NCI-H2107 (cell line): Measurements from ENCODE around the gene RPL13A.
"Not testable (repeated sequence)": the region's sequence is repeated elsewhere in the genome, so short reads cannot be mapped to it uniquely, and the experiment has no call there.

Source experiments
- DNase-seq: peaks from one replicate; lab custom pipeline; 2025; lab: John Stamatoyannopoulos, UW

Gene RPL13A

DNA sequence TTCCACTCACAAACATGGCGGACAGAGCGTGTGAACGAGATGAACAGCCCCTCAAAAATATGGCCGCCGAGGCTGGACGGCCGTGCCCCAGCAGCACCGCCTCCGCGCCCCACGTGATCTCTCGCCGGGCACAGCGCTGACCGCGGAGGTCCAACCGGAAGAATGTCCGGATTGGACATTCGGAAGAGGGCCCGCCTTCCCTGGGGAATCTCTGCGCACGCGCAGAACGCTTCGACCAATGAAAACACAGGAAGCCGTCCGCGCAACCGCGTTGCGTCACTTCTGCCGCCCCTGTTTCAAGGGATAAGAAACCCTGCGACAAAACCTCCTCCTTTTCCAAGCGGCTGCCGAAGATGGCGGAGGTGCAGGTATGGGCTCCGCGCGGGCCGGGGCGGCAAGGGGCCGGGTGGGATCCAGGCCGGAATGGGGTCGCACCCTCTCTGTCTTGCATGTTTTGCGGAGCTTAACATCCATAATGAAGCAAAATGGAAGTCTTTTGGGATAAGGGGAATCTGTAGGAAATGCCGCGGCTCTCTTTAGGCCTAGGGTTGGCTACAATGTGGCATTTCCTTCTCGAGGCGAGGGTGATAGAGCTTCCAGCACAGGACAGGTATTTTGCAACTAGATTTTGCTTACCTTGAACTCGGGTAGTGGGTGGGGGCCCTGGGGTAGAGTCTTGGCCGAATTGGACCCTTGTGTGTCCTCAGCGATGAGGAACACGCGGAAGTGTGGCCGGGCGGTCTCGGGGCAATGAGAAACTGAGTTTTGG, at the start of gene RPL13A:
Gene RPL13A (plus strand): TSS at position 332 of the 769 bp plus-strand sequence. CDS start 22 bp downstream, at position 354.
- DNase-seq = peak; percentile 98

DNA sequence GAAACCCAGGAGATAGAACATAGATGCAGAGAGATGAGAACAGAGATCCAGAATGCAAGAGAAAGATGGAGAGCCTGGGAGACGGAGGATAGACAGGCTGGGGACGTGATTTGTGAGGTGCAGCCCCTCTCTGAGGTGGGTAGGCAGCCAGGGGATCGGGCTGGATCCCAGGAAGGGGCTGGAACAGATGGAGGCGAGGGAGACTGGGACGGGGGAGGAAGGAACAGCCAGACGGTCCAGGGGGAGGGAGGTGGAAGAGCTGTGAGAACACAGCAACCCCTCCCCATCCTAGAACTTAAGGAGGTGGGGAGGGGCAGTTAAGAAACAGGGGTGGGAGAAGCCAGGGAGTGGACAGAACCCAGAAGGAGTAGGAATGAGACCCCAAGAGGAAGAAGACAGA, 49.1 kb upstream of the RPL13A start:
- no peak for DNase-seq

DNA sequence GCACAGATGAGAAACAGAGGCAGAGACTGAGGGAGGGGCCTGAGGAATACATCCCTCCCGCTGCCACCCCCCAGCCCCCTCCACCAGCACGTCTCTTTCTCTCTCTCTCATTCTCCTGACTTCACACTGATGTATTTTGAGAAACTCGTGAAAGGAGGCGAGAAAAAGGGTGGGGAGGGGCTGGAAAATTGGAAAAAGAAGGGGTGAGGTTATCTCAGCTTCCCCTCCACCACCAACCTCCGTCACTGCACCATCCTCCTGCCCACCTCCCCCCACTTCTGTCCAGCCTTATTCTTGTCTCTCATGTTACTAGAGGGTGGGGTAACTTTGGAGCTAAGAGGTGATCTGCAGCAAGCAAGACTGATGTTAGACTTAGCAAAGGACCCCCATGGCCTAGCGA, 47.6 kb upstream of the RPL13A start:
- no peak for DNase-seq

DNA sequence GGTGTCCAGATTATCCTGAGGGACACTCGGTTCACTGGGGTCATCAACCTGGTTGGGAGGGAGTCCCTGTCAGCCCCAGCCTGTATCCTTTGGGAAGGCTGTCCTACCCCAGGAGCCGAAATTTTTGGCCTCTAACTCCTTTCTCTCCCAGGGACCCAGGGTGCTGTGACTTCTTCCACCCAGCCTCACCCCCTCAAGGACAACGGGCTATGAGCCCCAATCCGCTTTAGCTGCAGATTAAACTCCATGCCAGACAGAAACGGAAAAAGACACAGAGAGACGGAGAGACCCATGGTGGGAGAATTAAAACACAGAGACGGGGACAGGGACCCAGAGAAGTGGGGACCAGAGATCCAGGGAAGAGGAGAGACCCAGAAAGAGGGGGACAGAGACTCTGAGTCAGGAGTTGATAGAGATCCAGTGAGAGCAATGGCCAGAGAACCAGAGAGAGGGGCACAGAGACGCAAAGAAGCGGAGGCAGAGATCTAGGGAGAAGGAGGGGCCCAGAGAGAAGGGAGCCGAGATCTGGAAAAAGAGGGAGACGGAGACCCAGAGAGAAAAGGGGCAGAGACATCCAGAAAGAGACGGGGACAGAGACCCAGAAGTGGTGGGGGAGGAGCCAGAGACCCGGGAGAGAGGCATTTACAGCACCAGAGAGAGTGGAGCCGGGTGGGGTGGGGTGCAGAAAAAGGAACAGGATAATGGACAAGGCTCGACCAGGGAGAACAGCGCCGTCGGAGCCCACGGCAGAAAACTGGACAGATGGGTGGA, 46.8 kb upstream of the RPL13A start:
- DNase-seq = no peak

DNA sequence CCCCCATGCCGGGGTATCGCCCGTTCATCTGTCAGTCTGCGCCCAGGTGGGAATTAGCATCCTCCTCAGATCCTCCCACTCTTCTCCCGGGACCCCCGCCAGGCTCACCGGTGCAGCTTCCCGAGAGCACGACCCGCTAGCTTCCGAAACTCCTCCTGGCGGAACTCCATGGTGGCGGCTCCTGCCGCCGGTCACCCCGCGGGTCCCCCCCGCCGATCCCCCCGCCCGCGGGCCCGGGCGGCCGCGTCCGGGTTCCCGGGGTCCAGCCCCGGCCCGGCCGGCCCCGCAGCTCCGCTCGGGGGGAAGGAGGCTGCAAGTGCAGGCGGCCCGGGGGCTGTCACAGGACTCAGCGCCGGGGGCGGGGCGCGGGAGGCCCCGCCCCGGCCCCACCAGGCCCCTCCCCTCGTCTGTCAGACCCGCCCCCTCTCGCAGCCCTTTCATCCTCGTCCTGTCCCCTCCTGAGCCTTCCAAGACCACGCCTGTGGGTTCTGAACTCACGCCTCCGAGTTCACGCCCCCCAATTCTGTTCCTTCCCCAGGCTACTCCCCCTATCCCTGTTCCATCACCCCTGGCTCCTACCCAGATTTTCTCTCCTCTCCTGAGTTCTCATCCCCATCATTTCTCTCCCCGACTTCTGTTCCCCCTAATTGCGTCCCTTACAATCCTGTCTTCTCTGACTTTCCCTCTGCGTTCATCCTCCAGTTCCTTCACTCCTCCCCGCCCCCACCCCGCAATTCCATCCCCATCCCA, 46.0 kb upstream of the RPL13A start, which contains the start of gene SLC17A7:
Gene SLC17A7 (minus strand): TSS at position 318 of the 750 bp plus-strand sequence. CDS start 148 bp downstream, at position 170.
- no peak for DNase-seq

DNA sequence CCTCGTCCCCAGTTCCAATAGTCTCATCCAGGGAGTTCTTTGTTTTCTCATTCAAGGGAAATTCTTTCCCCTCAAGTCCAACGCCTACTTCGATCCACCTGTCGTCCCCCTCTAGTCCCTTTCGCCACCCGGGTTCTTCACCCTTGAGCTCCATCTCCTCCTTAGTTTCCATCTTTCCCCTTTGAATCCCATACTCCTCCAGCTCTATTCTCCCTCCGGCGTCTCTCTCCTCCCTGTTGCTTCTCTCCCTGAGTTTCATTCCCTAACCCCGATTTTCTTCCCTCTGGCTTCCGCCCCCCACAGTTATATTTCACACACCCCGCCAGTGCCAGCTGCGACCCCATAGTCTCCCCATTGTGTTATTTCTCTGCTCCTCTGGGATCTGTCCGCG, 45.5 kb upstream of the RPL13A start:
- DNase-seq = no peak

DNA sequence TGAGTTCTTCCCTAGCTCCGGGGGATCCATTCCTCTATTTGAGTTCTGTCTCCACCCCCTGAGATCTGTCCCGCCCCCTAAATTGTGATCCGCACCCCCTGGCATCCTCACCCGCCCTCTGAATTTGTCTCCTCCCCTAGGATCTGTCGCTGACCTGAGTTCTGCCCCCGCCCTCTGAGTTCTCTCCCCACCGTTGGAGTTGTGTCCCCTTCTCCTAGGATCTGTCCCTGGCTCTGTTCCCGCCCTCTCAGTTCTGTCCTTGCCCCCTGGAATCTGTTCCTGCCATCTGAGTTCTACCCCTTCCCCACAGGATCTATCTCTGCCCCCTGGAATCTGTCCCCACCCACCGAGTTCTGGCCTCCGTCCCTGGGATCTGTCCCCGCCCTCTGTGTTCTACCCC, 45.1 kb upstream of the RPL13A start:
- no peak for DNase-seq

DNA sequence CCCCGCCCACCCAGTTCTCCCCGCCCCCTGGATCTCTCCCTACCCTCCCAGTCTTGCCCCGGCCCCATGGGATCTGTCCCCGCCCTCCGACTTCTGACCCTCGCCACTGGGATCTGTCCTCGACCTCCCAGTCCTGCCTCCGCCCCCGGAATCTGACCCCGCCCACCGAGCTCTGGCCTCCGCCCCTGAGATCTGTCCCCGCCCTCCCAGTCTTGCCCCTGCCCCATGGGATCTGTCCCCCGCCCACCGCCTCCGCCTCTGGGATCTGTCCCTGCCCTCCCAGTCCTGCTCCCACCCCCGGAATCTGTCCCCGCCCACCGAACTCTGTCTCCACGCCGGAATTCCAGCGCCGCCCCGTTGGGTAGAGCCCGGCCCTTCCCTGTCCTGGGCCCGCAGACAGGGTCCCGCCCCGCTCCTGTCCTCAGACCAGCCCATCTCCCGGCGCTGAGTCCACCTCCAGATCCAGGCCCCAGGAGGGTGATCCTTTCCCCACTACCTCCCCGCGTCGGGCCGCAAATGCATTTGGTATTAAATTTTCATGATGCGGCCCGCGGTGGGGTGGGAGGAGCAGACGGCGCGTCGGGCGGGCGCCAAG, 44.5 kb upstream of the RPL13A start:
- no peak for DNase-seq

DNA sequence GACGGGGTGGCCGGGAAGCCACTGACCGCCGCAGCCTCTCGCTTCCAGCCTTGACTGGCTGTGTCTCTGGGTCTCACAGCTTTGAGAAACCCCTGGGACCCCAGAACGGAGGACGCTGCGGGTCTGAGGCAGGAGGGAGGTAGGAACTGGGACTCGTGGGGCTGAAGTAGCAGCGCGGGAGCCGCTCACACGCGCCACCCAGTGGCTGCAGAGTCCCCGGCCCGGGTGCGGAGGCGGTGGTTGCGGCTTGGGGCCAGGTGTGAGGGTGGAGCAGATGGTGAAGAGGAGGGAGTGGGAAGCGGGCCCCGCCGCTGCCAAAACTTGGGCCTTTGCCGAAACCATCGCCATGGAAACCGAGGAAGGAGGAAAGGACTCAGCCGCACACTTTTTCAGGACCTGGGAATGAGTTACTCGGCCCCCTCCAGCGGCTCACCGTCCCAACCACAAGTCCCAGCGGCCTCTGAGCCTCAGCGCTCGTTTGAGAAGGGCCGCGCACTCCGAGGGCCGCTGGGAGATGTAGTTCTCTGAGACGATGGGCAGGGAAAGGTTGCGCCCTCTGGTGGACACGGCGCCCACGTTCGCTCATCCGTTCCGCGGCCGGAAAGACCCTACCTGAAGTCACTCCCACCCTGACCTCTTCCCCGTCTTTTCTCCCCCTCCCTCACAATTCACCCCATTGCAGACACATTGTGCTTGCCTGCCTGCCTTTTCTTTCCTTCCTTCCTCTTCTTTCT, 43.9 kb upstream of the RPL13A start:
- peak; percentile 90 for DNase-seq

DNA sequence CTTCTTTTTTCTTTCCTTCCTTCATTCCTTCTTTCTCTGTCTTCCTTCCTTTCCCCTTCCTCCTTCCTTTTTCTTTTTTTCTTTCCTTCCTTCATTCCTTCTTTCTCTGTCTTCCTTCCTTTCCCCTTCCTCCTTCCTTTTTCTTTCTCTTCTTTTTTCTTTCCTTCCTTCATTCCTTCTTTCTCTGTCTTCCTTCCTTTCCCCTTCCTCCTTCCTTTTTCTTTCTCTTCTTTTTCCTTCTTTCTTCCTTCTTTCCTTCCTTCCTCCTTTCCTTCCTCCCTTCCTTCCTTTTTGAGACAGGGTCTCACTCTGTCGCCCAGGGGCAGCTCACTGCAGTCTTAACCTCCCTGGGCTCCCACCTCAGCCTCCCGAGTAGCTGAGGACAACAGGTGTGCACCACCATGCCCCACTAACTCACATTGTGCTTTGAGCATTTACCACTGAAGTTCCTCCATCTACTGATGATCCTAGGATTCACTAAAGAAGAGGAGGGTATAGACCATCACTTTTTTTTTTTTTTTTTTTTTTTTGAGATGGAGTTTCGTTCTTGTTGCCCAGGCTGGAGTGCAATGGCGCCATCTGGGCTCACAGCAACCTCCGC, 43.2 kb upstream of the RPL13A start:
- DNase-seq = not testable (repeated sequence)

DNA sequence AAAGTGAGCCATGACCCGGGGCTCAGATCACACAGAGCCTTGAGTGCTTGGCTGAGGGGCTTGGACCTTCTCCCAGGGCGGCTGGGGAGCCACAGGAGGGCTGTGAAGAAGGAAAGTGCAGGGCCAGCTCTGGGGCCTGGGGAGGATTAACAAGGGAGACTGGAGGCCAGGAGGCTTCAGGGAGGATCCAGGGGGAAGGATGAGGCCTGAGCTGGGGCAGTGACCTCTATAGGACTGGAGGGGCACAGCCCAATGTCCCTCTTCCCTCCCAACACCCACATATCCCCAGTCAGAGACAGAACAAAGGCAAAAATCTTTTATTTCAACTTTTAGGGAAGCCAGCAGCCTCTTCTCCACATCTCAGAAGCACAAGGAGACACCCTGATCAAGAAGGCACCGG, 41.4 kb upstream of the RPL13A start:
- DNase-seq = no peak

DNA sequence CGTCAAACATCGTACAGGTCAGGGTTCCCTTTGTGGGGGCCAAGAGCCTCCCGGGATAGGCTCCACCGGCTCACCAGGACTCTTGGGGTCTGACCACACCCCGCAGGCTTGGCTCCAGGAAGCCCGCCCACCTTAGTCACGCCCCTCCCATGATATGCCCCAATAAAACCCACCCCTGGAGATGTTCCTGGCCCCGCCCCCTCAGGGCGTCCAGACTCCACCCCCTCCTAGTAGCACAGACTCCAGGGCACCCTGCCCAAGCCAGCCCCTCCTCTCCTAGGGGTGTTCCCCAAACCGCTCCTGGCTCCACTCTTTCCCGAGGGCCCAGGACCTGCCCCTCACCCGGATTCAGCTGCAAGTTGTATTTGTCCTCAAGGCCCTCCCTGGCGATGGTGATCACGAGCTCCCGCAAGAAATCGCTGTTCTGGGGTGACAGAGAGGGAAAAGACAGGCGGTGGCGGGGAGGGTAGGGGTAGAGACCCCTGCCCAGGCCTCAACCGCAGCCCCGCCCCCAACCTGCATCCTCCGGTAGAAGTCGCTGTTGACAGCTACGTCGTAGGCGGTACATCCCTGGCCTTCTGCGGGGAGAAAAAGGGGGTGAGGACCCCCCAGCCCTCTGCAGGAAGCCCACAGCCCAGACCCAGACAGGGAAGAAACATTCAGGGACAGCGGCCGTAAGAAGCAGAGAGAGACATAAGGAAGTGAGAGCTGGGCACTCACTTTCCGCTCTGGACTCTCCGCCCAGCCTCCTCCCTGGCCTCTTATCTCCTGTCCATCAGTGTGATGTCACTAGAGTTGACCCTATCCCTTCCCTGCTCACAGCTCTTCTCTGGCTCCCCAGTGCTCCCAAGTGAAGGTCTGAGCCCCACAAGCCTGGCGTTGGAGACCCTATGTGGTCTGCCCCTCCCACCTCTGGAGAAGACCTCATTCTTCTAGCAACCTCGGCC, 39.6 kb upstream of the RPL13A start:
- no peak for DNase-seq

DNA sequence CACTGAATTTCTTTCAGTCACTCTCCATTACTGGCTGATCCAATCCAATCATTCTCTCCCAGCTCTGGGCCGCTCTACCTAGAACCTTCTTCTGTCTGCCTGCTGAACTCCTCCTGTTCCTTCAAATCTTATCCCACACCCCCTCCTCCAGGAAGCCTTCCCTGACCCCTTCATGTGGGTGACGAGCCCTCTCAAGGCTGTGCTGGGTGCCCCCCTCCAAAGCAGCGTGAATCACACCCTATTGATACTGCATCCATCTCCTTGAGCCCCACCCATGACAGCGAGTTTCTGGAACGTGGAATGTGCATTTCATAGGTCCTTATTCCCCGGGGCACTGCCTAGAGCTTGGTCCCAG, 39.0 kb upstream of the RPL13A start:
- DNase-seq = no peak

DNA sequence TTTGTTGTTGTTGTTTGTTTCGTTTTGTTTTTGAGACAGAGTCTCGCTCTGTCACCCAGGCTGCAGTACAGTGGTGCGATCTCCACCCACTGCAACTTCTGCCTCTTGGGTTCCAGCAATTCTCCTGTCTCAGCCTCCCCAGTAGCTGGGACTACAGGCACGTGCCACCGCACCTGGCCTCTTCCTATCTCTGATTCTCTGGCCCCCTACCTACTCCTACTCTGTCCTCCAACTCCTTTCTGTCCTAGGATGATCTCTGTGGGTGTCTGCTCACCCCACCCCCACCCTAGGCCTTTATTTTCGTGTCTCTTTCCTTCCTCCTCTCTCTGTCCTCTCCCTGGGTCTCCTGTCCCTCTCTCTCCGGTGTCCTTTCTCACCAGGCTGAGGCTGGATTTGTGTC, 37.0 kb upstream of the RPL13A start:
- DNase-seq = no peak

DNA sequence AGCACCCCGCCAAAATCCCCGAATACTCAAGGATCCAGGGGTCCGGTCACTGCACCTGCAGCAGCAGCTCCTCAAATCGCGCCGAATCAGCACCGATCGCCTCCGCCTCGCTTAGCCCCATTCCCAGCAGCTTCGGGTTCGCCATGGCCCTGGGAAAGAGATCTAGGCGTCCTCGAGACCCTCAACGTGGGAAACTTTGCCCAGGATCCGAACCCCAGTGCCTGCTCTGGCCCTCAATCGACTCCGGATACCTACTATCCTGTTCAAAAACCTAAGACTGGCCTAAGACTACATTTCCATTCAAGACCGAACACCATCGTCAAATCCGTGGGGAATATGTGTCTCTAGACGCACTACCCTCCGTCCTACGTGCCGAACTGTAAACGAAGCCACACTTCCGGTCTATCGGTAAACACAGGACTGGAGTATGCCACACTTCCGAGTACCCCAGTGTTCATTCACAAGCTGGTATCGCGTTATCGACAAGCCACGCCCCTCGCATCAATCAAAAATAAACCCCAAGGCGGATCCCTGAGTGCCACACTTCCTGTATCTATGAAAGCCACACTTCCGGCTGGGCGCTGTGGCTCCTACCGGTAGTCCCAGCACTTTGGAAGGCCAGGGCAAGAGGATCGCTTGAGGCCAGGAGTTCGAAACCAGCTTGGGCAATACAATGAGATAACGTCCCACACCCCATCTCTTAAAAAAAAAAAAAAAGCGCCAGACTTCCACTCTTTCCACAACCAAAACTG, 35.8 kb upstream of the RPL13A start, which contains the start of gene PIH1D1:
Gene PIH1D1 (minus strand): TSS at position 385 of the 752 bp plus-strand sequence. CDS start 240 bp downstream, at position 145.
- peak; percentile 93 for DNase-seq

DNA sequence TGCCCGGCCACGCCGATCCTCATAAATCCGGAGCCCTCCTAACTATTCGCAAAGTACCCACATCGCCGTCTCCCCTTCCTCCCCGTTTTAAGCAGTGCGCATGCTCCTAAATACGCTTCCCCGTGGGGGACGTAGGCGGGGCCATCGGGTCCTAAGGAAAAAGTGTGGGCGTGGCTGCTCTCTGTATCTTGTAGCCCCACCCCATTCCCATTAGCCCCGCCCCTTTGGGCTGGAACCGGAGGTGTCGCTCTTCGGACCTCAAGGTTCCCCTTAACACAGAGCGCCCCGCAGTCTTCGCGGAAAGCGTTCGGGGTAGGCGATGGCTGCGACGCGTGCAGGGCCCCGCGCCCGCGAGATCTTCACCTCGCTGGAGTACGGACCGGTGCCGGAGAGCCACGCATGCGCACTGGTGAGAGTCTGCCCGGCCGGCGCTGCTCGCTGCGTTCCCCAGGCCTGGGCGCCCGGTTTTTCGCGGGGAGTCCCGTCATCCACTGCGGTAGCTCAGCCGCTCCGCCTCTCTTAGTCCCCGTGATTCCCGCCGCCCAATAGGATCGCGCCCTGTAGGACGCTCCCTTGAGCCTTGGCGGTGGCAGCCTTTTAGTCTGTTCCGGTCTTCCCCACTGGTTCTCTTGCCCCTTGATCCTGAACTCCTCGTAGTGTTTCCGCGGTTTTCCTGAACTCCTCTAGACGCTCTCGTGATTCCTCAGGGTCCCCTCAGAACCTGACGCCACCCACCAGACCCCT, 34.2 kb upstream of the RPL13A start, which contains the start of gene ALDH16A1:
Gene ALDH16A1 (plus strand): TSS at position 213 of the 744 bp plus-strand sequence. CDS start 107 bp downstream, at position 320.
- DNase-seq = peak; percentile 98

DNA sequence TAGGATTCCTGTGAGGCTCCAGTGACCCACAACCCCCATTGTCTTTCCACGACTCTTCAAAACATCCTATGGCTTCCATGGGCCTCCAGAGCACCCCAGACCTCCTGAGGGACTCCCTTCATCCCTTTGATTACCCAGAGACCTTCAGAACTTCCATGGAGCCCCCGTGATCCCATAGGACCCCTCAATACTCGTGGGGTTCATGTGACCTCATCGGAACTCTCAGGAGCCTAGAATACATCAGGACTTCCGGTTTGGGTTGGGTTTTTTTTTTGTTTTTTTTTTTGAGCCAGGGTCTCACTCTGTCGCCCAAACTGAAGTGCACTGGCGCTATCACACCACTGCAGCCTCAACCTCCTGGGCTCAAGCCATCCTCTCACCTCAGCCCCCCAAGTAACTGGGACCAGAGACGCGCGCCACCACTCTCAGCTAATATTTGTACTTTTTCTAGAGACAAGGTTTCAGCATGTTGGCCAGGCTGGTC, 33.6 kb upstream of the RPL13A start:
- no peak for DNase-seq

DNA sequence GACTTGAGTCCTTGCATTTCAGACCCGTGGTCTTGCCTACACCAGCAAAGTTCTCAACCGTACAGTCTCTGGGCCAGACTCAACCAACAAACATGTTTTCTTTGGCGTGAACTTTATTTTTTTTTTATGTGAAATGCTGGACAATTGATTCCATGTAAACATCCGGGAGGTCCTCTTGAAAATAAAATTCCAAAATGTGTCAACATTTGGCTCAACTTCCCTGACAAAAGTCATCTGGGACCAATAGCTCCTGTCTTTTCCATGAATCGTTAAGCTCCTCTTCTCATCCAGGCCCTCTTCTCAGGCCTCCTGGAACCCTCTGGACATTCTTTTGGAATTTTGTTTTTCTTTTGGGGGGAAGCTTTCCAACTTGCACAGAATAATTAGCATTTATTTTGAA, 31.6 kb upstream of the RPL13A start:
- no peak for DNase-seq
